CD4-positive, alpha-beta T cell treated with Interferon gamma for 1 hour (primary cell): Measurements from ENCODE around the gene CISD2.
"Not testable (repeated sequence)": the region's sequence is repeated elsewhere in the genome, so short reads cannot be mapped to it uniquely, and the experiment has no call there.

Source experiments
- DNase-seq: peaks from one replicate; pipeline ENCODE4 v3.0.0-alpha.2; 2020

CISD2 gene

DNA sequence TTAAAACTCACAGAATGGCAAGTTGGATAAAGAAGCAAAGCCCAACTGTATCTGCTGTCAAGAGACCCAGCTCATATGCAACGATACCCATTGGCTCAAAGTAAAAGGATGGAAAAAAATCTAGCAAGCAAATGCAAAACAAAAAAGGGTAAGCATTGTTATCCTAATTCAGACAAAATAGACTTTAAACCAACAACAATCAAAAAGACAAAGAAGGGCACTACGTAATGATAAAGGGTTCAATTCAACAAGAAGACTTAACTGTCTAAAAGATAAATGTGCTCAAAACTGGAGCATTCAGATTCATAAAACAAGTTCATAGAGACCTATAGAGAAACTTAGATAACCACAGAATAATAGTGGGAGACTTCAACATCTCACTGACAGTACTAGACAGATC lies 69.3 kb downstream of the CISD2 start:
- DNase-seq, result not testable (repeated sequence)
